WERI-Rb-1 (cell line): ENCODE results near the gene CMKLR1.

Experiments
- DNase-seq: peaks from one replicate; pipeline ENCODE4 v3.0.0-alpha.2; 2020
- H3K27ac ChIP-seq: fragments of 250-450 bp; sonication (Bioruptor Pico); 2 replicates; pipeline ENCODE4 v1.5.1; 2020; ENCODE audit warnings: mild to moderate bottlenecking, moderate library complexity
- H3K27me3 ChIP-seq: fragments of 250-450 bp; sonication (Bioruptor Pico); 2 replicates; pipeline ENCODE4 v1.5.1; 2021; ENCODE audit warnings: mild to moderate bottlenecking, low read depth, moderate library complexity; ENCODE audit not compliant: insufficient read depth, severe bottlenecking
- H3K36me3 ChIP-seq: fragments of 250-450 bp; sonication (Bioruptor Pico); 2 replicates; pipeline ENCODE4 v1.5.1; 2020; ENCODE audit warnings: mild to moderate bottlenecking, moderate library complexity
- H3K4me3 ChIP-seq: 2 replicates; pipeline ENCODE4 v1.5.1; 2011; ENCODE audit warnings: low read depth, mild to moderate bottlenecking, control low read depth, low read length
- H3K9me3 ChIP-seq: fragments of 250-450 bp; sonication (Bioruptor Pico); 2 replicates; pipeline ENCODE4 v1.5.1; 2021; ENCODE audit warnings: mild to moderate bottlenecking, moderate library complexity; ENCODE audit not compliant: severe bottlenecking
- TF ChIP-seq, protein P1 (sequence below): IDR thresholded peaks from 2 replicates; pipeline ENCODE4 v1.5.1; 2011; ENCODE audit warnings: low read depth, mild to moderate bottlenecking, control low read depth, inconsistent platforms, low read length

Gene CMKLR1

DNA sequence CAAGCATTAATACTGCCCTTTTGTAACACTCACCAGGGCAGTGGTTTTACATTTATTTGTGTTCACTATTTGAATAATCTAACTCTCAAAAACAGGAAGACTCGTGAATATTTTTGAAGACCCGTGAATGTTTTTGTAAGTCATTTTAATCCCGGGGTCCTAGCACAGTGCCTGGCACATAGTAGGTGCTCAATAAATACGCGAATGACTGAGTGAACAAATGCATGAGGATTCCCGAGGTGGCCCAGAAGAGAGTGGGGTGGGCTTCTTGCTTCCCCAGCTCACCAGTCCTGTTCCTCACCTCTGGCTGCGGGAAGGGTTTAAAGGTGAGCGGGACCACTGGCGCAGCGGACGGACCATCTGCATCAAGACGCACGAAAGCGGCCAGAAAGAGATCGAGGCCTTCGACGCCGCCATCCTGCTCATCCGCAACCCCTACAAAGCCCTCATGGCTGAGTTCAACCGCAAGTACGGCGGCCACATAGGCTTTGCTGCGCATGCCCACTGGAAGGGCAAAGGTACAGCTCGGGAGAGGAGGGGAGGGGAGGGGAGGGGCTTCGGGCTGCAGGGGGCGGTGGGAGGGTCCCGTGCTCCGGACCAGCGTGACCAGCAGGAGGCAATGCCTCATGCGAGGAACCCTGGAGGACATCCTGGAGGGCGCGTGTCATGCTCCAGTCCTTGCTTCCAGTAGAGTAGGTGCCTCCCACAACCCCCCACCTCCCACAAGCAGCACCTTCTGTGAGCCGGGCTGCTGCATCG lies 98.9 kb downstream of the CMKLR1 start:
- Histone ChIP-seq H3K27me3 (peaks cover 12% of the 10 kb centered on the region), H3K9me3 (peaks cover 6% of the 10 kb centered on the region), H3K27ac (no peak overlapping the region), H3K4me3 (no peak overlapping the region), H3K36me3 (no peaks in the 10 kb centered on the region)
- DNase-seq, result no peak
- TF ChIP-seq, protein P1, sequence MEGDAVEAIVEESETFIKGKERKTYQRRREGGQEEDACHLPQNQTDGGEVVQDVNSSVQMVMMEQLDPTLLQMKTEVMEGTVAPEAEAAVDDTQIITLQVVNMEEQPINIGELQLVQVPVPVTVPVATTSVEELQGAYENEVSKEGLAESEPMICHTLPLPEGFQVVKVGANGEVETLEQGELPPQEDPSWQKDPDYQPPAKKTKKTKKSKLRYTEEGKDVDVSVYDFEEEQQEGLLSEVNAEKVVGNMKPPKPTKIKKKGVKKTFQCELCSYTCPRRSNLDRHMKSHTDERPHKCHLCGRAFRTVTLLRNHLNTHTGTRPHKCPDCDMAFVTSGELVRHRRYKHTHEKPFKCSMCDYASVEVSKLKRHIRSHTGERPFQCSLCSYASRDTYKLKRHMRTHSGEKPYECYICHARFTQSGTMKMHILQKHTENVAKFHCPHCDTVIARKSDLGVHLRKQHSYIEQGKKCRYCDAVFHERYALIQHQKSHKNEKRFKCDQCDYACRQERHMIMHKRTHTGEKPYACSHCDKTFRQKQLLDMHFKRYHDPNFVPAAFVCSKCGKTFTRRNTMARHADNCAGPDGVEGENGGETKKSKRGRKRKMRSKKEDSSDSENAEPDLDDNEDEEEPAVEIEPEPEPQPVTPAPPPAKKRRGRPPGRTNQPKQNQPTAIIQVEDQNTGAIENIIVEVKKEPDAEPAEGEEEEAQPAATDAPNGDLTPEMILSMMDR, result no peak

DNA sequence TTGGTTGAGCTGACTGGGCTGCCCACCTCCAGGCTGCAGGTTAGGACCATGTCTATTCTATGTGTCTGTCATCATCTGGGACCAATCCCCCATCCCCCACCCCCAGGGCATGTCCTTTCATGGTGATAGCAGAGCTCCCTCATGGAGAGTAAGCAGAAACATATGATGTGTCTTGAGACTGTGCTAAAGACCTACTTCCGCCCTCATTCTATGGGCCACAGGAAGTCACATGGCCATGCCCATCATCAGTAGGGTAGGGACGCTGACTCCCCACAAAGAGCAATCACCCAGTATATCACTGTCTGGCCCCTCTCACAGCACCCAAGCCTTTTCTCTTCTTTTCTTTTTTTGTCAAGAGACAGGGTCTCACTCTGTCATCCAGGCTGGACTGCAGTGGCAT lies 99.7 kb downstream of the CMKLR1 start:
- no peak for DNase-seq
- H3K27ac ChIP-seq, result no peak overlapping the region
- H3K4me3 ChIP-seq, result no peak overlapping the region
- H3K36me3 ChIP-seq, result no peaks in the 10 kb centered on the region
- peaks cover 20% of the 10 kb centered on the region for H3K27me3 ChIP-seq
- TF ChIP-seq, protein P1, result no peak
- peaks cover 6% of the 10 kb centered on the region for H3K9me3 ChIP-seq

DNA sequence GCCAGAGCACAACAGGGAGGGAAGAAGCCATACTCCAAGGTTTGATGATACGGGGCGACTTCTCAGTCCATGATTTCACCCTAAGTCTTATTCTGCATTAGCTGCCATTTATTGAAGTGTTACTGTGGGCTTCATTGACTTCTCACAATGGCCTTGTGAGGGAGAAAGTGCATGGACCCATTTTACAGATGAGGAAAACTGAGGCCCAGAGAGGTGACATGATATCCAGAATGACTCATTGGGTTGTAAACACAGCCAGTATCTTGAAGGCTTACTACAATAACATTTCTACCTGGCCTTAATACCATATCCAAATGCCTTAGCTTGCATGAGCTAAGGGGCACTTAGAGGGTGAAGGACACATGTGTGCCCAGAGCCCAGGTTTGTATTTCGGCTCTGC lies 100.6 kb downstream of the CMKLR1 start:
- Histone ChIP-seq H3K27ac (no peak overlapping the region), H3K27me3 (peaks cover 25% of the 10 kb centered on the region), H3K4me3 (no peak overlapping the region), H3K36me3 (no peaks in the 10 kb centered on the region), H3K9me3 (peaks cover 6% of the 10 kb centered on the region)
- DNase-seq, result no peak
- TF ChIP-seq, protein P1, result no peak
